Measurements from ENCODE around the gene POLN. TPM values are rescaled to one million over a fixed set of nuclear protein-coding genes. Genes with fewer than 3 reads are reported as not detected.
"Not testable (repeated sequence)": the region's sequence is repeated elsewhere in the genome, so short reads cannot be mapped to it uniquely, and the experiment has no call there.

POLN gene
- polyA plus RNA-seq, 4 donors = 1.4 to 5.4 (median 3.6) TPM

- peak in 1 of 4 donors; percentile 15 for DNase-seq (ENCODE audit: low read depth in 4 of 4, low spot score in 2 of 4)
Measured at GRCh38 chr4:2222838-2223237, 19.1 kb downstream of the POLN start.

DNA sequence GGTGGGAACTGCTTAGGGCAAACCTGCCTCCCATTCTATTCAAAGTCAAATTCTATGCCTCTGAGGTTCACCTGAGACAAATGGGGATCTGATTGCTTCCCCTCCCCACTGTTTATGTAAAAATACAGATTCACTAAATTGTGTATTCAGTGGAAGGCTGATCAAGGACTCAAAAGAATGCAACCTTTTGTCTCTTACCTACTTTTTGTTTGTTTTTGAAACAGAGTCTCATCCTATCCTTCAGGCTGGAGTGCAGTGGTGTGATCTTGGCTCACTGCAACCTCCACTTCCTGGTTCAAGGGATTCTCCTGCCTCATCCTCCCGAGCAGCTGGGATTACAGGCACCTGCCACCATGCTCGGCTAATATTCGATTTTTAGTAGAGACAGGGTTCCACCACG lies 20.5 kb downstream of the POLN start:
- not testable (repeated sequence) for DNase-seq (ENCODE audit: low read depth in 4 of 4, low spot score in 2 of 4)

GRCh38 chr4:2220016-2220630 lies 21.8 kb downstream of the POLN start:
- DNase-seq (ENCODE audit: low read depth in 4 of 4, low spot score in 2 of 4) = peak in 1 of 4 donors; percentile 49

GRCh38 chr4:2219233-2219760 lies 22.6 kb downstream of the POLN start:
- DNase-seq (ENCODE audit: low read depth in 4 of 4, low spot score in 2 of 4) = no peak

GRCh38 chr4:2218436-2218835 lies 23.5 kb downstream of the POLN start:
- no peak for DNase-seq (ENCODE audit: low read depth in 4 of 4, low spot score in 2 of 4)

DNA sequence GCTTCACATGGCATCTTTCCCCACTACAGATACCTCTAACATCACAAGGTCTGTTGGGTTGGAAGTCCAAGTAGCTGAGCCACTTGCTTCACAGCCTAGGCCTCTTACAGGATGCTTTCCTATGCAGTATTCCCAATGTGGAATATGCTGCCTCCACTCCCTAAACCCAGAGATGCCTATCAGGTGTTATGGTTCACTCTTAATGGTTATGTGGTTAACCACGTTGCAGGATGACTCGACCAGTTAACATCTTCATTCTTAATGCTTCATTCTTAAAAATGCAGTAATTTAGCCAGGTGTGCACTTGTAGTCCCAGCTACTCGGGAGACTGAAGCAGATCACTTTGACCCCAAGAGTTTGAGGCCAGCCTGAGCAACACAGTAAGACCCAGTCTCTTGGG lies 24.2 kb downstream of the POLN start:
- DNase-seq (ENCODE audit: low read depth in 4 of 4, low spot score in 2 of 4) = no peak

GRCh38 chr4:2212831-2213230 lies 29.1 kb downstream of the POLN start:
- DNase-seq (ENCODE audit: low read depth in 4 of 4, low spot score in 2 of 4) = no peak

DNA sequence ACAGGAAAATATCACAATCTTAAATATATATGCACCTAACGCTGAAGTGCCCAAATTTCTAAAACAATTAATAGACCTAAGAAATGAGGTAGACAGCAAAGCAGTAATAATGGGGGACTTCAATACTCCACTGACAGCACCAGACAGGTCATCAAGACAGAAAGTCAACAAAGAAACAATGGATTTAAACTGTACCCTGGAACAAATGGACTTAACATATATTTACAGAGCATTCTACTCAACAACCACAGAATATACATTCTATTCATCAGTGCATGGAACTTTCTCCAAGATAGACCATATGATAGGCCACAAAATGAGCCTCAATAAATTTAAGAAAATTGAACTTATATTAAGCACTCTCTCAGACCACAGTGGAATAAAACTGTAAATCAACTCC lies 39.1 kb downstream of the POLN start:
- DNase-seq (ENCODE audit: low read depth in 4 of 4, low spot score in 2 of 4) = not testable (repeated sequence)

- DNase-seq (ENCODE audit: low read depth in 4 of 4, low spot score in 2 of 4) = no peak
Measured at GRCh38 chr4:2194496-2194895, 47.4 kb downstream of the POLN start.

- DNase-seq (ENCODE audit: low read depth in 4 of 4, low spot score in 2 of 4) = no peak
Measured at GRCh38 chr4:2193326-2193725, 48.6 kb downstream of the POLN start.

DNA sequence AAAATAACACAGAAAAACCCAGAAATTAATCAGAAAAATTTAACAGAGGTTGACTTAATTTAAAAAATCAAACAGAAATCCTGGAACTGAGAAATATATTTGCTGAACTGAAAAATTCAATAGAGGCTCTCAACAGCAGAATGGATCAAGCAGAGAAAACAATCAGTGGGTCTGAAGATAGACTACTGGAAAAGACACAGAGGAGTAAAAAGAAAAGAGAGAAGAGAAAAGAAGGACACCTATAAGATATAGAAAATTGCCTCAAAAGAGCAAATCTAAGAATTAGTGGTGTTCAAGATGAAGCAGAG lies 55.1 kb downstream of the POLN start:
- DNase-seq (ENCODE audit: low read depth in 4 of 4, low spot score in 2 of 4) = no peak

- no peak for DNase-seq (ENCODE audit: low read depth in 4 of 4, low spot score in 2 of 4)
Measured at GRCh38 chr4:2186133-2186864, 55.6 kb downstream of the POLN start.

- no peak for DNase-seq (ENCODE audit: low read depth in 4 of 4, low spot score in 2 of 4)
Measured at GRCh38 chr4:2183394-2183793, 58.5 kb downstream of the POLN start.

- DNase-seq (ENCODE audit: low read depth in 4 of 4, low spot score in 2 of 4) = no peak
Measured at GRCh38 chr4:2182994-2183393, 58.9 kb downstream of the POLN start.

- no peak for DNase-seq (ENCODE audit: low read depth in 4 of 4, low spot score in 2 of 4)
Measured at GRCh38 chr4:2180410-2180809, 61.5 kb downstream of the POLN start.

DNA sequence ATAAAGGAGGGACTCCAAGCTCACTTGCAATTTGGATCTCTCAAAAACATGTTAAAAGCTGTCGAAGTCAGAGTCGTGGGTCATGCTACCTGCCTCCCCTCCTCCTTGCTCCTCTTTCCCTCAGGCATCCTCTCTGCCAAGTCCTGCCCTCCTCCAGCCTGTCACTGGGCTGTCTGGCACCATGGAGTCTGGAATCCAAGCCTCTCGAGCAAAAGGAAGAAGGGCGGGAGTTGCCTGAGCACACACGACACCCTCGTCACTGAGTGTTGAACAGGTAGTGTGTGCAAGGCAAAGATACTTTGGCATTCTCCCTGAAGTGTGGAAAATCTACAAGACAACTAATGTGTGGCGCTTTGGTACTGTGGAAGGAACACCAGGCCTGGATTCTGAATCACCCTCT lies 62.2 kb downstream of the POLN start:
- DNase-seq (ENCODE audit: low read depth in 4 of 4, low spot score in 2 of 4) = no peak

- no peak for DNase-seq (ENCODE audit: low read depth in 4 of 4, low spot score in 2 of 4)
Measured at GRCh38 chr4:2178986-2179385, 62.9 kb downstream of the POLN start.

DNA sequence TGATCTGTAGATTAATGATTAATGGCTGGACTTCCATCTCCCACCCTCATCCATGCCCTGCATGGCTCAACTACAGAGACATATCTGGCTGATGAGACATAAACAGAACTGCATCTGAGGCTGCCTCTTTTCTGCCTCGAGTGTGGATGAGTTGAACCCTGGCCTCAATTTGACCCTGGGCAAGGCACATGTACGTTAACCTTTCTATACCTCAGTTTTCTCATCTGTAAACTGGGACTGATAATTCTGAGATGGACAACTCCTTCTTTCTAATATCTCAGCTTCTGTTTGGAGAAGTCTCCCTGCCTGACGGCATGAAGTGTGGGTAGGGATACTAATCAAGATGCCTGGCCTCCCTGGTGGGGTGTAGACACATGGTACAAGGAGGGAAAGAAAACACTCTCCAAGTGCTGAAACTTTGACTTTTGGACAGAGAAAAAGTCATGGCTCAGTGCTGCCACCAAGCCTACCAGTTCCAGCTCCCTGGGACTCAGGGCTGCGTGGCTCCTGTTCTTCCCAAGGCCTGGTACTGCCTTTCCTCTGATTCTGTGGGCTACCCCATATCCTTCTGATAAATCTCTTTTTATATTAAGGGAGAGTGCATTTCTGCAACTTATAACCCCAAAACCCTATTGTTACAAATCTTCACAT lies 64.4 kb downstream of the POLN start:
- no peak for DNase-seq (ENCODE audit: low read depth in 4 of 4, low spot score in 2 of 4)

DNA sequence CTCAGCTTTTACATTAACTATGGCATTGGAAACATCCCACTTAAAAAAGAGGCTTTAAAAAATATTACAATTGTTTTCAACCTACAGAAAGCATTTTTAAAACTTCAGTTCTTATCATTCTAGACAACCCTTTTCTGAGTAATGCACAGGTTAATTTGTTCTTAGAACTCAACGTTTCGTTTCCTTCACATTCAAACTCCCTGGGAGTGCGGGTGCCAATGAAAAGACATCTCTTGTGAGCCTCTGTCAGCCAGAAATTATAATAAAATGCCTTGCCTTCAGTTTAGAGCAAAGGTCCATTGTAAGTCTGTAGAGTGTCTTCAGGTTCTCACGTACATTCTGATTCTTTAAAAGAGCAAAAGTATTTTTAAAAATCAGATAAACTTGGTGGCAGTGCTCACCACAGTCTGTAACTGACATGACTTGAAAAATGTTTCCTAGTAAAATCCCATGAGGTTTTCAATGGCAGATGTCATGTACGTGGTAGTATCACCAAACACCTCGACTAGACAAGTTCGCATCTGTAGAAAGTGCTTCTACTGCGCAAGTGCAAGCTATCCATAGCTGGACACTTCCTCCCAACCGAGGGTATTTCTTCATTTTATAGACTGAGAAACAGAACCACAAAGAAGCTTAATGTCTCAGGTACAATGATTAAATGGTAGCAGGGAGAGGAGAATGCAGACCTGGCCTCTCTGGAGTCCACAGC lies 65.8 kb downstream of the POLN start:
- DNase-seq (ENCODE audit: low read depth in 4 of 4, low spot score in 2 of 4) = no peak

DNA sequence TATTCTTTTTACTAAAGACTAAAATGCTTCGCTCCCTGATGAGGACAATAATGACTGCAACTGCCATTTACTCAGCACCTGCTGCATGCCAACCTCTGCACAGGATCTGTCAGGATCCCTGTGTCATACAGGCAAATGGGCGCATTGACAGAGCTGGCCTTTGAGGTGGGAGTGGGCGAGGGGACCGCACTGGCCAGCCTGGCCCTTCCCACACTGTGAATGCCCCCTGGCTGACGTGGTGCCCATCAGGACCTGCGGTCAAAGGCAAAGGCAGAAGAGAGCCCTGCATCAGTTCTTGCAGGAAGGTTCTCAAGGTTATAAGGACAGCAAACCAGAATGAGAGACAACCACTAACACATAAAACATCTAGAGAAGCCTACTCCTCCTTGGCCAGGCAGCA lies 67.9 kb downstream of the POLN start:
- no peak for DNase-seq (ENCODE audit: low read depth in 4 of 4, low spot score in 2 of 4)

DNA sequence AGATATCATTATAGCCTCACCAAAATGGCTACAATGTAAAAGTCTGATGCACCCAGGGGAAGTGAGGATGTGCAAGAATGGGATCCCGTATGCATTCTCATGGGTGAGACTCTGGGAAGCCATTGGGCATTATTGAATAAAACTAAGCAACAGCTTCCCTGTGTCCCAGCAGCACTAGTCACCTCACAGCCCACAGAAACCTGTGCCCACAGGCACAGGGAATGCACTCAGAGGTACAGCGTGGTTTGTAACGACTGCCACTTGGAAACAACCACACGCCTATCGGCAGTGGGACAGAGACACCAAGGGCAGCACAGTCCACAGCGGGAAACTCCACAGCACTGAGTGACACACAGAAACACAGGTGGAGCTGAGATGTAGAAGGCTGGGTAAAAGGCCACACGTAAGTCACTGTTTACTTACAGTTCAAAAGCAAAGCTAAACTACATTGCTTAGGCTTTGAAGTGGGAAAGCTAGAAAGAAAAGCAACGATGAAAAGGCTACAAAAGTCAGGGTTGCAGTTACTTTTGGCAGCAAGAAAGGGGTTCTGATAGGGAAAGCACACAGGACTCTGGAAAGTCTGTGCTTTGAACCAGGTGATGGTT lies 69.2 kb downstream of the POLN start:
- no peak for DNase-seq (ENCODE audit: low read depth in 4 of 4, low spot score in 2 of 4)
